ENCODE data around the gene STX18. TPM values are rescaled to one million over a fixed set of nuclear protein-coding genes. Genes with fewer than 3 reads are reported as not detected.

The STX18 gene
- total RNA-seq, 1 experiment from 2014 or later, result 20.9 TPM

DNA sequence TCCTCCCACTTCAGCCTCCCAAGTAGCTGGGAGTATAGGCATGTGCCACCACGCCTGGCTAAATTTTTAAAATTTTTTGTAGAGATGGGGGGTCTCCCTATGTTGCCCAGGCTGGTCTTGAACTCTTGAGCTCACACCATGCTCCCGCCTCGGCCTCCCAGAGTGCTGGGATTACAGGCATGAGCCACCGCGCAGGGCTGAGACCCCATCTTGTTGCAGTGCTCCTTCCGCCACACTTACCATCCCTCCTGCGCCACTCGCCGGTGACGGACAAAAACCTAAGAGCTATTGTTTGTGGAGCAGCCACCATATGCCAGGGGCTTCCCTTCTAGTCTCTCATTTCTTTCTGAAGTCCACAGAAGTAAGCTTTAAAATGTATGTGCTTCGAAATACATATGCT is 120.5 kb downstream of the STX18 start:
- Histone ChIP-seq H3K18ac (ENCODE audit: insufficient read length, low read depth, low read length) (no peak overlapping the region), H2BK5ac (ENCODE audit: insufficient read length, low read length) (no peak overlapping the region), H4K20me1 (ENCODE audit: control insufficient read depth, insufficient read depth, insufficient read length) (peaks cover 2% of the 10 kb centered on the region), H2BK12ac (ENCODE audit: insufficient read length, low read depth, low read length) (no peak overlapping the region), H3K4ac (ENCODE audit: low read depth, low read length) (no peak overlapping the region), H4K5ac (ENCODE audit: insufficient read length, low read depth, low read length) (no peak overlapping the region), H3K4me2 (ENCODE audit: insufficient read depth, insufficient read length, low read length) (no peak overlapping the region), H2AFZ (ENCODE audit: low read length) (no peak overlapping the region), H2BK120ac (ENCODE audit: low read depth, low read length, poor library complexity, severe bottlenecking) (no peak overlapping the region), H4K8ac (replicated peaks; ENCODE audit: insufficient read length, low read depth, low read length) (no peak overlapping the region), H3K23me2 (ENCODE audit: insufficient read length, low read depth, low read length, poor library complexity, severe bottlenecking) (no peaks in the 10 kb centered on the region), H2AK5ac (ENCODE audit: insufficient read length, low read length) (no peak overlapping the region), H3K79me1 (ENCODE audit: insufficient read depth, low read depth, low read length, poor library complexity, severe bottlenecking) (no peaks in the 10 kb centered on the region), H3K27me3 (ENCODE audit: insufficient read depth, low read length) (no peaks in the 10 kb centered on the region), H3K4me1 (ENCODE audit: insufficient read depth, low read length) (peaks cover 18% of the 10 kb centered on the region; the same call in 1 of the 2 replicates), H3K79me2 (ENCODE audit: insufficient read depth, low read length) (no peaks in the 10 kb centered on the region), H3T11ph (ENCODE audit: low read length) (no peak overlapping the region), H3K56ac (ENCODE audit: insufficient read length, low read depth, low read length) (no peak overlapping the region), H3K9me3 (ENCODE audit: control insufficient read depth, low read depth, low read length) (no peaks in the 10 kb centered on the region), H3K14ac (ENCODE audit: insufficient read depth, low read length) (no peak overlapping the region), H4K91ac (ENCODE audit: insufficient read length, low read depth, low read length) (no peak overlapping the region), H3K27ac (ENCODE audit: insufficient read length, low read depth, low read length) (no peak overlapping the region), H3K23ac (ENCODE audit: insufficient read length, low read depth, low read length) (no peak overlapping the region), H3K9ac (ENCODE audit: extremely low read depth, insufficient read length, low read length) (no peak overlapping the region), H2BK20ac (ENCODE audit: low read depth, low read length, poor library complexity, severe bottlenecking) (no peak overlapping the region), H2BK15ac (ENCODE audit: low read depth, low read length) (no peak overlapping the region)
- peaks cover 9 to 37% (median 34%) of the 10 kb centered on the region in 3 experiments for H3K36me3 Mint-ChIP-seq (ENCODE audit: insufficient read depth in 1 of 3, low read depth in 3 of 3)
- peaks cover 30 to 31% of the 10 kb centered on the region in 2 experiments for H3K4me1 Mint-ChIP-seq
- no peak overlapping the region for H3K27ac Mint-ChIP-seq
- 0 out of 2 replicates have a peak, but pooled peaks cover 5% of the 10 kb centered on the region for H3K27me3 Mint-ChIP-seq (ENCODE audit: low read depth)
- no peaks in the 10 kb centered on the region for H3K9me3 Mint-ChIP-seq
- TF ChIP-seq CTCF (conservative IDR thresholded peaks at IDR 0.05), result no peak
- no peak overlapping the region for H3K4me3 Mint-ChIP-seq
- no CpG with 5 or more reads among the region's 11 CpGs for WGBS (ENCODE audit: extremely low coverage, insufficient read length, low lambda C conversion rate)
- DNase-seq, result no peak
